Erythroblast (primary cell): ENCODE measurements around the gene NPTN.

Experiments
- DNase-seq, 2 experiments: peaks; one replicate each; lab custom pipeline; 2025; lab: John Stamatoyannopoulos, UW
- GATA1 ChIP-seq: IDR thresholded peaks from 2 replicates; pipeline ENCODE4 v1.6.1; 2011; ENCODE audit warnings: low read depth, mild to moderate bottlenecking, control low read depth, low read length, moderate library complexity
- POLR2A ChIP-seq: IDR thresholded peaks from 2 replicates; pipeline ENCODE4 v1.6.1; 2011; ENCODE audit warnings: mild to moderate bottlenecking, low read length

Gene NPTN

GRCh38 chr15:73626072-73626471 is 7.1 kb downstream of the NPTN start:
- TF ChIP-seq POLR2A: no peak
- TF ChIP-seq GATA1: no peak
- DNase-seq: no peak

- no peak for DNase-seq
- TF ChIP-seq POLR2A (no peak), GATA1 (no peak)
These were observed 8.7 kb downstream of the NPTN start for GRCh38 chr15:73624530-73624929.

- no peak for DNase-seq
- TF ChIP-seq GATA1 (no peak), POLR2A (no peak)
These were observed 11.8 kb downstream of the NPTN start for GRCh38 chr15:73621286-73621826.

GRCh38 chr15:73620078-73620477 is 13.1 kb downstream of the NPTN start:
- no peak for DNase-seq
- no peak for TF ChIP-seq POLR2A
- TF ChIP-seq GATA1: no peak

GRCh38 chr15:73617913-73618312 is 15.3 kb downstream of the NPTN start:
- no peak for TF ChIP-seq POLR2A
- TF ChIP-seq GATA1: no peak
- no peak for DNase-seq

GRCh38 chr15:73617301-73617831 is 15.8 kb downstream of the NPTN start:
- TF ChIP-seq GATA1 (no peak), POLR2A (no peak)
- no peak for DNase-seq

GRCh38 chr15:73608941-73609340 is 24.2 kb downstream of the NPTN start:
- no peak for TF ChIP-seq POLR2A
- TF ChIP-seq GATA1: no peak
- no peak for DNase-seq

- no peak for TF ChIP-seq POLR2A
- no peak for TF ChIP-seq GATA1
- no peak for DNase-seq
These were observed 24.7 kb downstream of the NPTN start for GRCh38 chr15:73608475-73608874.

- TF ChIP-seq POLR2A: no peak
- TF ChIP-seq GATA1: no peak
- DNase-seq: no peak
These were observed 25.3 kb downstream of the NPTN start for GRCh38 chr15:73607843-73608242.

- no peak for TF ChIP-seq POLR2A
- TF ChIP-seq GATA1: no peak
- no peak for DNase-seq
These were observed 25.8 kb downstream of the NPTN start for GRCh38 chr15:73607405-73607804.

- DNase-seq: no peak
- TF ChIP-seq POLR2A (no peak), GATA1 (no peak)
These were observed 27.3 kb downstream of the NPTN start for GRCh38 chr15:73605759-73606436.

- no peak for DNase-seq
- TF ChIP-seq GATA1 (no peak), POLR2A (no peak)
These were observed 28.7 kb downstream of the NPTN start for GRCh38 chr15:73604477-73604876.

- no peak for TF ChIP-seq POLR2A
- no peak for TF ChIP-seq GATA1
These were observed 30.2 kb downstream of the NPTN start for GRCh38 chr15:73602992-73603391.

GRCh38 chr15:73602446-73602843 is 30.7 kb downstream of the NPTN start:
- TF ChIP-seq GATA1 (no peak), POLR2A (no peak)
- no peak for DNase-seq

More at GRCh38 chr15:73602992-73603391, 30.2 kb downstream of the NPTN start:
- no peak for DNase-seq
